Medulla oblongata (tissue), 1 donor: ENCODE data around the gene SLC4A3.

Source experiments
- DNase-seq: peaks from one replicate; pipeline ENCODE4 v3.0.0-alpha.2; 2015; ENCODE audit errors: extremely low spot score

SLC4A3 gene

GRCh38 chr2:219613461-219614070 lies 13.9 kb upstream of the SLC4A3 start:
- DNase-seq = no peak

GRCh38 chr2:219614076-219614860 lies 13.2 kb upstream of the SLC4A3 start:
- no peak for DNase-seq

- no peak for DNase-seq
Measured at GRCh38 chr2:219615036-219615435, 12.4 kb upstream of the SLC4A3 start.

- DNase-seq = no peak
Measured at GRCh38 chr2:219615894-219616293, 11.5 kb upstream of the SLC4A3 start.

GRCh38 chr2:219616550-219616949 lies 10.9 kb upstream of the SLC4A3 start:
- no peak for DNase-seq

- no peak for DNase-seq
Measured at GRCh38 chr2:219618733-219619122, 8.7 kb upstream of the SLC4A3 start.

- no peak for DNase-seq
Measured at GRCh38 chr2:219619235-219619634, 8.2 kb upstream of the SLC4A3 start.

- no peak for DNase-seq
Measured at GRCh38 chr2:219620546-219620945, 6.9 kb upstream of the SLC4A3 start.

GRCh38 chr2:219621935-219622334 lies 5.5 kb upstream of the SLC4A3 start:
- no peak for DNase-seq

- no peak for DNase-seq
Measured at GRCh38 chr2:219622472-219622871, 5.0 kb upstream of the SLC4A3 start.

GRCh38 chr2:219624565-219624964 lies 2.9 kb upstream of the SLC4A3 start:
- DNase-seq = no peak

- no peak for DNase-seq
Measured at GRCh38 chr2:219625179-219625578, 2.3 kb upstream of the SLC4A3 start.

- no peak for DNase-seq
Measured at GRCh38 chr2:219626540-219626939, 890 bp upstream of the SLC4A3 start.

GRCh38 chr2:219628235-219628985 lies 980 bp downstream of the SLC4A3 start:
- no peak for DNase-seq

GRCh38 chr2:219628986-219629901 lies 1.8 kb downstream of the SLC4A3 start:
- DNase-seq = no peak

- no peak for DNase-seq
Measured at GRCh38 chr2:219629976-219630695, 2.7 kb downstream of the SLC4A3 start.

- no peak for DNase-seq
Measured at GRCh38 chr2:219630770-219631405, 3.5 kb downstream of the SLC4A3 start.

GRCh38 chr2:219631406-219631891 lies 4.0 kb downstream of the SLC4A3 start:
- DNase-seq = no peak

- no peak for DNase-seq
Measured at GRCh38 chr2:219631904-219632759, 4.7 kb downstream of the SLC4A3 start.

- no peak for DNase-seq
Measured at GRCh38 chr2:219632760-219633105, 5.3 kb downstream of the SLC4A3 start.
